Measurements from ENCODE around the gene SAMD8.

- TF ChIP-seq POLR2A (IDR thresholded peaks at IDR 0.05), result no peak
- TF ChIP-seq CTCF (IDR thresholded peaks at IDR 0.05), result no peak
Observed at GRCh38 chr10:75074711-75075445, 36.6 kb upstream of the SAMD8 start.

All from Peyer's patch (tissue), 4 donors.